ENCODE data around the gene CNN2. TPM values are rescaled to one million over a fixed set of nuclear protein-coding genes. Genes with fewer than 3 reads are reported as not detected.

The CNN2 gene
- total RNA-seq, 2 donors from 2014 or later, result 30.7 to 42.5 TPM

- H3K4me1 ChIP-seq, result no peaks in the 10 kb centered on the region
- TF ChIP-seq POLR2A (IDR thresholded peaks at IDR 0.05) (no peak), CTCF (IDR thresholded peaks at IDR 0.05) (no peak)
- 83 to 84% methylated on average over 32 to 79 of the region's 92 CpGs for WGBS, 2 donors
- intact Hi-C loops (cut with DNase I), result no loop called here
- DNase-seq, result no peak
- H3K4me3 ChIP-seq, result no peak overlapping the region
- H3K36me3 ChIP-seq (replicated peaks in 1 of 2; ENCODE audit: insufficient read depth in 1 of 2, low read depth in 2 of 2), result peaks cover 5 to 22% of the 10 kb centered on the region in 2 donors
- H3K27me3 ChIP-seq, result no peaks in the 10 kb centered on the region
- H3K27ac ChIP-seq, result no peak overlapping the region
- no peak for ATAC-seq
- no peaks in the 10 kb centered on the region for H3K9me3 ChIP-seq
Observed at GRCh38 chr19:1009041-1009980, 17.1 kb upstream of the CNN2 start.

- ATAC-seq, result no peak
- H3K4me1 ChIP-seq, result peaks cover 2% of the 10 kb centered on the region
Observed at GRCh38 chr19:1009981-1010538, 16.3 kb upstream of the CNN2 start.

GRCh38 chr19:1010586-1011510 lies 15.6 kb upstream of the CNN2 start:
- Histone ChIP-seq H3K4me1 (peaks cover 10% of the 10 kb centered on the region), H3K9me3 (no peaks in the 10 kb centered on the region), H3K27ac (no peak overlapping the region), H3K27me3 (no peaks in the 10 kb centered on the region), H3K4me3 (no peak overlapping the region), H3K36me3 (replicated peaks in 1 of 2; ENCODE audit: insufficient read depth in 1 of 2, low read depth in 2 of 2) (peaks cover 5 to 22% of the 10 kb centered on the region in 2 donors)
- 91 to 94% methylated on average over 38 to 46 of the region's 56 CpGs for WGBS, 2 donors
- intact Hi-C loops (cut with DNase I), result no loop called here
- no peak for DNase-seq
- no peak for TF ChIP-seq CTCF (IDR thresholded peaks at IDR 0.05)
- TF ChIP-seq POLR2A (IDR thresholded peaks at IDR 0.05), result no peak
- no peak for ATAC-seq

More at GRCh38 chr19:1009981-1010538, 16.3 kb upstream of the CNN2 start:
- intact Hi-C loops (cut with DNase I), result no loop called here
- no peaks in the 10 kb centered on the region for H3K27me3 ChIP-seq
- no peak overlapping the region for H3K4me3 ChIP-seq
- H3K36me3 ChIP-seq (replicated peaks in 1 of 2; ENCODE audit: insufficient read depth in 1 of 2, low read depth in 2 of 2), result peaks cover 5 to 22% of the 10 kb centered on the region in 2 donors
- WGBS, 2 donors, result 86 to 96% methylated on average over 4 to 11 of the region's 29 CpGs
- DNase-seq, result no peak
- H3K9me3 ChIP-seq, result no peaks in the 10 kb centered on the region
- H3K27ac ChIP-seq, result no peak overlapping the region
- TF ChIP-seq CTCF (IDR thresholded peaks at IDR 0.05), result no peak
- TF ChIP-seq POLR2A (IDR thresholded peaks at IDR 0.05), result no peak

GRCh38 chr19:1011831-1012333 lies 14.5 kb upstream of the CNN2 start:
- WGBS, 2 donors, result 0 to 96% methylated on average over 1 to 34 of the region's 36 CpGs
- ATAC-seq (no peak), DNase-seq (no peak)
- no peaks in the 10 kb centered on the region for H3K9me3 ChIP-seq
- no peaks in the 10 kb centered on the region for H3K27me3 ChIP-seq
- H3K27ac ChIP-seq, result no peak overlapping the region
- TF ChIP-seq CTCF (IDR thresholded peaks at IDR 0.05) (no peak), POLR2A (IDR thresholded peaks at IDR 0.05) (no peak)
- peaks cover 20% of the 10 kb centered on the region for H3K4me1 ChIP-seq
- H3K4me3 ChIP-seq, result no peak overlapping the region
- peaks cover 5 to 22% of the 10 kb centered on the region in 2 donors for H3K36me3 ChIP-seq (replicated peaks in 1 of 2; ENCODE audit: insufficient read depth in 1 of 2, low read depth in 2 of 2)
- intact Hi-C loops (cut with DNase I), result no loop called here

Measured in body of pancreas (tissue), 4 donors.